Nephron progenitor cell (in vitro differentiated cells): ENCODE results near the gene CUL2.
"Not testable (repeated sequence)": the region's sequence is repeated elsewhere in the genome, so short reads cannot be mapped to it uniquely, and the experiment has no call there.

Experiments
- DNase-seq: peaks from one replicate; pipeline ENCODE4 v3.0.0; 2021
- H3K27ac Mint-ChIP-seq: 2 replicates; pipeline ENCODE4 v1.8.0; 2021; ENCODE audit warnings: mild to moderate bottlenecking, moderate library complexity, mixed read lengths
- H3K27me3 Mint-ChIP-seq: 2 replicates; pipeline ENCODE4 v1.8.0; 2021; ENCODE audit warnings: mild to moderate bottlenecking, low read depth, mixed read lengths; ENCODE audit not compliant: poor library complexity
- H3K36me3 Mint-ChIP-seq: 2 replicates; pipeline ENCODE4 v1.8.0; 2021; ENCODE audit warnings: low read depth, mixed read lengths
- H3K4me1 Mint-ChIP-seq: 2 replicates; pipeline ENCODE4 v1.8.0; 2021; ENCODE audit warnings: mixed read lengths
- H3K4me3 Mint-ChIP-seq: 2 replicates; pipeline ENCODE4 v1.8.0; 2021; ENCODE audit warnings: mild to moderate bottlenecking, moderate library complexity, mixed read lengths
- H3K9me3 Mint-ChIP-seq: 2 replicates; pipeline ENCODE4 v1.8.0; 2021; ENCODE audit warnings: mild to moderate bottlenecking, moderate library complexity, mixed read lengths
- CTCF ChIP-seq: fragments of 200-600 bp; sonication (generic); IDR thresholded peaks from 2 replicates; pipeline ENCODE4 v1.5.0; 2021; ENCODE audit warnings: antibody characterized with exemption

CUL2 gene

DNA sequence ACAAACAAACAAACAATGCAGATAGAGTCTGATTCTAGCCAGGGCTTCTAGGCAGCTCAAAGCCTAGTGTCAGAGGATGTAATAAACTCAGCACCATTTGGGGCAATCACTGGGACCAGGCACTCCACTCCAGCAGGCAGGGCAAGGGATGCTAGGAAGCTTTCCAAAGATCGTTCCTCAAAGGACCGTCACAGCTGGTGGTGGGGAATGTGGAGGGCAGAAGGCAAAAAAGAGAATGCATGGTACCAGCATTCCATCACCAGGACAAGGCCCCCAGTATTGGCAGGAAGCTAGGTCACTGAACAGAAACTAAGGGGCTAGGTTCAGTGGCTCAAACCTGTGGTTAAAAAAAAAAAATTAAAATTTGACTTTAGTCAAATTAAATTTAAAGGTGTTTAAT is 94.2 kb downstream of the CUL2 start:
- no peak for TF ChIP-seq CTCF
- H3K9me3 Mint-ChIP-seq, result no peaks in the 10 kb centered on the region
- H3K4me1 Mint-ChIP-seq, result peaks cover 29% of the 10 kb centered on the region
- H3K27me3 Mint-ChIP-seq, result peaks cover 9% of the 10 kb centered on the region
- H3K4me3 Mint-ChIP-seq, result no peak overlapping the region
- H3K36me3 Mint-ChIP-seq, result no peaks in the 10 kb centered on the region
- no peak for DNase-seq
- H3K27ac Mint-ChIP-seq, result no peak overlapping the region

GRCh38 chr10:34994565-34995142 is 95.5 kb downstream of the CUL2 start:
- Mint-ChIP-seq H3K9me3 (no peaks in the 10 kb centered on the region), H3K36me3 (no peaks in the 10 kb centered on the region), H3K4me1 (peaks cover 27% of the 10 kb centered on the region), H3K4me3 (no peak overlapping the region), H3K27me3 (peaks cover 9% of the 10 kb centered on the region), H3K27ac (no peak overlapping the region)
- DNase-seq, result peak; percentile 58
- TF ChIP-seq CTCF, result peak; percentile 71

DNA sequence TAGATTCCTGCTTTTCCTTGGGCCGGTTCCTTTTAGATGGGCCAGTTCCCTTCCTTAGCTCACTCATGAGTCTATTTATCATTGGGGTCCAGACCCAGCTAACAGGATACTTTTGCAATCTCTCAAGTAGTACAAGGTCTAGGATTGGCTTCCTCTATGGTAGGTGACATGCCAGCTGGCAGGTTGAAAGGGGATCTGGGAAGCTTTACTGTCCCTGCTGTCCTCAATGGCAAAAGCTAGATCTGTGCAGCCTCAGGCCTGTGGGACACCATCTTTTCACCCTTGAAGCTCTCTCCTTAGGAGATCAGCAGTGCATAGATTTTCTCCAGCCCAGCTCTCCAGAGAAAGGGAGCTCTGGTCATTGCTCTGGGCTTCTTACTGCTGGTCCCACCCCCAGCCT is 96.4 kb downstream of the CUL2 start:
- no peaks in the 10 kb centered on the region for H3K36me3 Mint-ChIP-seq
- H3K27me3 Mint-ChIP-seq, result peaks cover 9% of the 10 kb centered on the region
- no peak for DNase-seq
- TF ChIP-seq CTCF, result no peak
- H3K4me1 Mint-ChIP-seq, result peaks cover 19% of the 10 kb centered on the region
- no peak overlapping the region for H3K27ac Mint-ChIP-seq
- no peaks in the 10 kb centered on the region for H3K9me3 Mint-ChIP-seq
- H3K4me3 Mint-ChIP-seq, result no peak overlapping the region

DNA sequence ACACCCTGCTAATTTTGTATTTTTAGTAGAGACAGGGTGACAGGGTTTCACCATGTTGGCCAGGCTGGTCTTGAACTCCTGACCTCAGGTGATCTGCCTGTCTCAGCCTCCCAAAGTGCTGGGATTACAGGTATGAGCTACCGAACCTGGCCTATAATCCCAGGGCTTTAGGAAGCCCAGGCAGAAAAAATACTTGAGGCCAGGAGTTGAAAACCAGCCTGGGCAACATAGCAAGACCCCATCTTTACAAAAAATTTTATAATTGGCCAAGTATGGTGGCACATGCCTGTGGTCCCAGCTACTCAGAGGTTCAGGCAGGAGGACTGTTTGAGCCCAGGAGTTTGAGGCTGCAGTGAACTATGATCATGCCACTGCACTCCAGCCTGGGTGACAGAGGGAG is 99.0 kb downstream of the CUL2 start:
- Mint-ChIP-seq H3K9me3 (peaks cover 11% of the 10 kb centered on the region), H3K4me1 (peaks cover 19% of the 10 kb centered on the region)
- H3K4me3 Mint-ChIP-seq, H3K27me3 Mint-ChIP-seq, H3K36me3 Mint-ChIP-seq, H3K27ac Mint-ChIP-seq, DNase-seq: not testable (repeated sequence)

DNA sequence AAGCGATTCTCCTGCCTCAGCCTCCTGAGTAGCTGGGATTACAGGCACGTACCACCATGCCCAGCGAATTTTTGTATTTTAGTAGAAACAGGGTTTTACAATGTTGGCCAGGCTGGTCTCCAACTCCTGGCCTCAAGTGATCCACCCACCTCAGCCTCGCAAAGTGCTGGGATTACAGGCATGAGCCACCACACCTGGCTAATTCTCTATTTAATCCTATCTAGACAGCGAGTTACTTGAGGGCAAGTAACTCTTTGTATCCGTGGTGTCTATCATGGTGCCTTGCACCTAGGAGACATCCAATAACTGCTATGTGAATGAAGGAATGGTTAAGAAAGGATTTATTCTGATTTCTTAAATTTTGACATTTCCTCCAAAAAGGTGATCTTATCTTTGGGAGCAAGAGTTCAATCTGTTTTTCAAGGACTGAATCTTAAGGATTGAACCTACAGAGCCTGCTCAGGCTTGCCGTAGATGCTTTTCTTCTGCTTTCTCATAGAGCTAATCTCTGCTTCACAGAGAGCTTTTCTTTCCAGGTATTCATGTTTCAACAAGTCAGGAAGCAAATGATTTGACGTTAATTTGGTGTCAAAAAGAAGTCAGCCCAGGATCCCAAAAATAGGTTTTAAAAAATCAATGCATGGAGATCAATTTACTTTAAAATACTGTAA is 101.6 kb downstream of the CUL2 start:
- no peak for DNase-seq
- Mint-ChIP-seq H3K4me3 (no peak overlapping the region), H3K27me3 (no peaks in the 10 kb centered on the region), H3K9me3 (peaks cover 31% of the 10 kb centered on the region), H3K4me1 (no peaks in the 10 kb centered on the region), H3K36me3 (peaks cover 7% of the 10 kb centered on the region), H3K27ac (no peak overlapping the region)
- no peak for TF ChIP-seq CTCF

DNA sequence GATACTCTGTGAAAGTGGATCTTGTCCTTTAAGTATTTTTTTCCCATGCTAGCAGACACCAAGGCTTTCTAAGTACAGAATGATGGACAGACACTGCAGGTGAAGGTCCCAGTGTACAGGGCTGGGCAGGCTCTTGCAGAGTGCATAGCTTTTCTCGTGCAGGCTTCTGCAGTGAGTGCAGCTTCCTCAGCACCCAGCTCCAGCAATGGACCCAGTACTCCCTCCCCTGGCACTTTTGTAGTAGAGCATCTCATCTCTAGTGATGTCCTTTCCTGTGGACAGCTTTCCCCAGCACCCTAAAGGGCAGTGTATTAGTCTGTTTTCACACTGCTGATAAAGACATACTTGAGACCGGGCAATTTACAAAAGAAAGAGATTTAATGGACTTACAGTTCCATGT is 104.3 kb downstream of the CUL2 start:
- no peak overlapping the region for H3K27ac Mint-ChIP-seq
- H3K4me1 Mint-ChIP-seq, result no peaks in the 10 kb centered on the region
- DNase-seq, result no peak
- H3K27me3 Mint-ChIP-seq, result no peaks in the 10 kb centered on the region
- H3K4me3 Mint-ChIP-seq, result no peak overlapping the region
- no peak for TF ChIP-seq CTCF
- H3K36me3 Mint-ChIP-seq, result peaks cover 7% of the 10 kb centered on the region
- H3K9me3 Mint-ChIP-seq, result peaks cover 40% of the 10 kb centered on the region
